Keratinocyte (primary cell): Measurements from ENCODE around the gene CEACAM3. TPM values are rescaled to one million over a fixed set of nuclear protein-coding genes. Genes with fewer than 3 reads are reported as not detected.

Experiments
- DNase-seq: peaks from one replicate; pipeline ENCODE4 v3.0.0-alpha.2; 2011; ENCODE audit warnings: low read depth, missing footprints, low spot score
- FAIRE-seq: peaks from 2 replicates; lab custom pipeline; 2011; peaks lifted over from hg19 to GRCh38; lab: Jason Lieb, UNC
- H2AFZ ChIP-seq: 2 replicates; pipeline ENCODE4 v1.6.0; 2012; ENCODE audit warnings: low read length, control low read depth, inconsistent platforms; ENCODE audit not compliant: control insufficient read depth
- H3K27ac ChIP-seq: 2 replicates; pipeline ENCODE4 v1.5.1; 2011; ENCODE audit warnings: low read length; ENCODE audit not compliant: control insufficient read depth, insufficient read depth
- H3K27me3 ChIP-seq: 3 replicates; pipeline ENCODE4 v1.6.0; 2011; ENCODE audit warnings: low read length; ENCODE audit not compliant: control insufficient read depth, insufficient read depth; ENCODE audit errors: extremely low read depth
- H3K36me3 ChIP-seq, 2 experiments: 2 replicates in 1 of 2; 3 replicates in 1 of 2; pipeline ENCODE4 v1.5.1; 2011; ENCODE audit warnings: low read length in 2 of 2, mild to moderate bottlenecking in 1 of 2; ENCODE audit not compliant: control insufficient read depth in 2 of 2, insufficient read depth in 2 of 2; ENCODE audit errors: extremely low read depth in 1 of 2
- H3K4me1 ChIP-seq: 3 replicates; pipeline ENCODE4 v1.5.1; 2011; ENCODE audit warnings: low read length; ENCODE audit not compliant: control insufficient read depth, insufficient read depth; ENCODE audit errors: extremely low read depth
- H3K4me2 ChIP-seq: 3 replicates; pipeline ENCODE4 v1.6.0; 2011; ENCODE audit warnings: low read depth, low read length; ENCODE audit not compliant: control insufficient read depth, insufficient read depth; ENCODE audit errors: extremely low read depth
- H3K4me3 ChIP-seq, 3 experiments: fragments of 200-600 bp in 1 of 3; sonication (generic) in 1 of 3; 2 replicates in 2 of 3; 3 replicates in 1 of 3; pipeline ENCODE4 v1.5.1; 2011 to 2016; ENCODE audit warnings: low read length in 3 of 3, mild to moderate bottlenecking in 3 of 3, control low read depth in 2 of 3, inconsistent platforms in 1 of 3, low read depth in 1 of 3, mixed read lengths in 1 of 3, mixed run types in 1 of 3, moderate library complexity in 1 of 3; ENCODE audit not compliant: control insufficient read depth in 2 of 3, insufficient read depth in 2 of 3; ENCODE audit errors: extremely low read depth in 1 of 3
- H3K79me2 ChIP-seq: 2 replicates; pipeline ENCODE4 v1.6.0; 2012; ENCODE audit warnings: low read length; ENCODE audit not compliant: control insufficient read depth, insufficient read depth
- H3K9ac ChIP-seq: 3 replicates; pipeline ENCODE4 v1.6.0; 2011; ENCODE audit warnings: low read length; ENCODE audit not compliant: control insufficient read depth, insufficient read depth; ENCODE audit errors: extremely low read depth
- H3K9me1 ChIP-seq: 3 replicates; pipeline ENCODE4 v1.6.0; 2011; ENCODE audit warnings: low read length; ENCODE audit not compliant: control insufficient read depth, insufficient read depth; ENCODE audit errors: extremely low read depth
- H3K9me3 ChIP-seq: 2 replicates; pipeline ENCODE4 v1.5.1; 2012; ENCODE audit warnings: low read depth, low read length; ENCODE audit not compliant: control insufficient read depth
- H4K20me1 ChIP-seq: 3 replicates; pipeline ENCODE4 v1.6.0; 2011; ENCODE audit warnings: low read length; ENCODE audit not compliant: control insufficient read depth, insufficient read depth; ENCODE audit errors: extremely low read depth
- CTCF ChIP-seq, 3 experiments: IDR thresholded peaks in 1 of 3; conservative IDR thresholded peaks in 1 of 3; optimal IDR thresholded peaks in 1 of 3; 2 replicates in 2 of 3; 3 replicates in 1 of 3; pipeline versions ENCODE3 to v1.5.1; 2011; ENCODE audit warnings: low read length in 3 of 3, mild to moderate bottlenecking in 3 of 3, moderate library complexity in 2 of 3, control low read depth in 1 of 3, inconsistent platforms in 1 of 3; ENCODE audit not compliant: insufficient read depth in 2 of 3; ENCODE audit errors: extremely low read depth in 1 of 3
- EZH2 ChIP-seq: IDR thresholded peaks from one replicate; pipeline ENCODE4 v1.6.1; 2012; ENCODE audit warnings: inconsistent platforms, mild to moderate bottlenecking, low read length, moderate library complexity
- dilution Hi-C: fragments of 300-500 bp; cut with MboI; formaldehyde crosslinking; loops from one replicate; pipeline ENCODE4 v1.7.0; 2020; ENCODE audit warnings: low sequenced_read_pairs; ENCODE audit not compliant: extremely low pct_ligation_motif_present
- polyA plus RNA-seq, 5 experiments: library from polyadenylated mRNA; depleted of rRNA in 3 of 5; stranded (reverse) in 3 of 5; stranded (forward) in 1 of 5; unstranded in 1 of 5; fragments of >200 nt; gene quantifications; 1 replicate in 1 of 5; 2 replicates in 3 of 5; 3 replicates in 1 of 5; pipeline versions ENCODE4 v1.2.1 to v1.2.3, GENCODE V29; 2011 to 2012; ENCODE audit warnings: missing spikeins in 2 of 5, low read depth in 1 of 5, low replicate concordance in 1 of 5

Gene CEACAM3
- polyA plus RNA-seq, 1 donor (not counting 4 experiments of a cell fraction or from before 2014, with no cell fraction given) = not detected

DNA sequence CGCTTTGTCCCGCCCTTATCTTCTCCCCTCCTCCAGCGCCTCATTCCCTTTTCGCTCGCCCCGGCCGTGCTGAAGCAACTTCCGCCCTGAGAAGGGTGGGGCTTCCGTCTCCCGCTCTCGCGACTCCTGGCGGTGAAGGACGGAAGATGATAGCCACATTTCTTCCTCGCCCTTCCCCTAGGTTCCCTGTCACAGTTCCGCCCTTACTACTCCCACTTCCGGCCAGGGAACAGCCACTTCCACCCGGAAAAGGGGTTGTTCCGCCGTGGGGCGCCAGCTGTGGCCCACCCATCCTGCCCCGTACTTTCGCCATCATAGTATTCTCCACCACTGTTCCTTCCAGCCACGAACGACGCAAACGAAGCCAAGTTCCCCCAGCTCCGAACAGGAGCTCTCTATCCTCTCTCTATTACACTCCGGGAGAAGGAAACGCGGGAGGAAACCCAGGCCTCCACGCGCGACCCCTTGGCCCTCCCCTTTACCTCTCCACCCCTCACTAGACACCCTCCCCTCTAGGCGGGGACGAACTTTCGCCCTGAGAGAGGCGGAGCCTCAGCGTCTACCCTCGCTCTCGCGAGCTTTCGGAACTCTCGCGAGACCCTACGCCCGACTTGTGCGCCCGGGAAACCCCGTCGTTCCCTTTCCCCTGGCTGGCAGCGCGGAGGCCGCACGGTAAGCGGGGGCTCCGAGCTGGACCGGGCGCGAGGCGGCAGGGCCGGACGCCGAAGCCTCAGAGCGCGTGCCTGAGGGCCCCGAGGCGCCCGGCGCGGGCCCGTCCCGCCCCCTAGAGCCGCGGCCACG, 63.4 kb downstream of the CEACAM3 start, which contains the start of gene RPS19:
Gene RPS19 (plus strand): TSS at position 638 of the 801 bp plus-strand sequence. CDS start 520 bp downstream, outside the sequence.
- peak; percentile 77 for FAIRE-seq
- H3K79me2 ChIP-seq = peaks cover 47% of the 10 kb centered on the region

GRCh38 chr19:41860419-41861115, 64.2 kb downstream of the CEACAM3 start:
- Histone ChIP-seq H3K27me3 (no peaks in the 10 kb centered on the region), H4K20me1 (peaks cover 30% of the 10 kb centered on the region), H3K36me3 (peaks cover 33 to 48% of the 10 kb centered on the region in 2 experiments), H3K9me3 (no peaks in the 10 kb centered on the region), H3K4me3 (peak overlapping the region; percentile 93 to 99 (median 97)), H3K27ac (peak overlapping the region; percentile 94), H3K4me2 (peak overlapping the region; percentile 100), H2AFZ (no peak overlapping the region), H3K79me2 (peaks cover 54% of the 10 kb centered on the region), H3K9ac (peak overlapping the region; percentile 99), H3K9me1 (peaks cover 4% of the 10 kb centered on the region), H3K4me1 (peaks cover 28% of the 10 kb centered on the region)
- TF ChIP-seq CTCF (optimal IDR thresholded peaks at IDR 0.05 in 1 of 3, IDR thresholded peaks at IDR 0.05 in 1 of 3, conservative IDR thresholded peaks at IDR 0.05 in 1 of 3; ENCODE audit: extremely low read depth in 1 of 3, insufficient read depth in 2 of 3, low read length in 3 of 3) = no peak
- no peak for TF ChIP-seq EZH2
- DNase-seq (no peak), FAIRE-seq (no peak)
- dilution Hi-C loops = no loop called here

More for the DNA sequence above, 63.4 kb downstream of the CEACAM3 start, which contains the start of gene RPS19:
- DNase-seq = peak; percentile 93
- Histone ChIP-seq H4K20me1 (peaks cover 25% of the 10 kb centered on the region), H2AFZ (peak within 1 kb of the TSS; percentile 93), H3K27ac (peak within 1 kb of the TSS; percentile 94), H3K4me3 (peak within 1 kb of the TSS; percentile 93 to 99 (median 97)), H3K4me1 (peaks cover 28% of the 10 kb centered on the region), H3K4me2 (peak within 1 kb of the TSS; percentile 100), H3K9me1 (peaks cover 2% of the 10 kb centered on the region), H3K9me3 (no peaks in the 10 kb centered on the region), H3K36me3 (peaks cover 30 to 41% of the 10 kb centered on the region in 2 experiments), H3K9ac (peak within 1 kb of the TSS; percentile 99), H3K27me3 (no peaks in the 10 kb centered on the region)
- TF ChIP-seq EZH2 (no peak), CTCF (optimal IDR thresholded peaks at IDR 0.05 in 1 of 3, IDR thresholded peaks at IDR 0.05 in 1 of 3, conservative IDR thresholded peaks at IDR 0.05 in 1 of 3; ENCODE audit: extremely low read depth in 1 of 3, insufficient read depth in 2 of 3, low read length in 3 of 3) (peak in 1 of 3 experiments; percentile 60)
- dilution Hi-C loops = no loop called here

Other genes with a start within 250 kb of the CEACAM3 start
- gene CEACAM21, start 220.4 kb upstream of the CEACAM3 start, polyA plus RNA-seq = not detected in 3 replicates
- gene CEACAM4, start 169.5 kb upstream of the CEACAM3 start, polyA plus RNA-seq = not detected in 3 replicates
- gene CEACAM7, start 108.3 kb upstream of the CEACAM3 start, polyA plus RNA-seq = not detected in 3 replicates
- 0.03 TPM in 1 of 3 replicates, not detected in the others for gene CEACAM5, start 88.0 kb upstream of the CEACAM3 start, polyA plus RNA-seq
- 0.28 to 1.2 TPM (median 1.00 TPM) in 3 replicates for gene CEACAM6, start 41.1 kb upstream of the CEACAM3 start, polyA plus RNA-seq
- not detected in 3 replicates for gene LYPD4, start 48.1 kb downstream of the CEACAM3 start, polyA plus RNA-seq
- not detected in 3 replicates for gene DMRTC2, start 48.5 kb downstream of the CEACAM3 start, polyA plus RNA-seq
- 2,269 to 3,039 TPM (median 2,290 TPM) in 3 replicates for gene RPS19, start 63.7 kb downstream of the CEACAM3 start, polyA plus RNA-seq
- gene CD79A, start 80.7 kb downstream of the CEACAM3 start, polyA plus RNA-seq = 0.07 to 0.19 TPM (median 0.14 TPM) in 3 replicates
- 30.5 to 58.4 TPM (median 43.1 TPM) in 3 replicates for gene ARHGEF1, start 86.6 kb downstream of the CEACAM3 start, polyA plus RNA-seq
- gene ERFL, start 131.9 kb downstream of the CEACAM3 start, polyA plus RNA-seq = not detected in 3 replicates
- 107 to 232 TPM (median 132 TPM) in 3 replicates for gene RABAC1, start 162.7 kb downstream of the CEACAM3 start, polyA plus RNA-seq
- gene ATP1A3, start 197.6 kb downstream of the CEACAM3 start, polyA plus RNA-seq = 0.05 to 0.09 TPM in 2 of 3 replicates, not detected in the other